Astrocyte (in vitro differentiated cells and primary cell): ENCODE measurements around the gene ZNF653.

ENCODE experiments used
- CTCF ChIP-seq: IDR thresholded peaks from 2 replicates; pipeline ENCODE4 v1.5.1; 2011; ENCODE audit warnings: low read depth, mild to moderate bottlenecking, inconsistent platforms, low read length, moderate library complexity; ENCODE audit not compliant: insufficient read depth
- EZH2 ChIP-seq: IDR thresholded peaks from 2 replicates; pipeline ENCODE4 v1.6.1; 2012; ENCODE audit warnings: mild to moderate bottlenecking, low read length, inconsistent platforms; ENCODE audit not compliant: insufficient read depth

GRCh38 chr19:11458236-11458900 lies 47.3 kb downstream of the ZNF653 start:
- no peak for TF ChIP-seq CTCF
- no peak for TF ChIP-seq EZH2
